GM19397 (cell line): Measurements from ENCODE around the gene PZP.
"Not testable (repeated sequence)": the region's sequence is repeated elsewhere in the genome, so short reads cannot be mapped to it uniquely, and the experiment has no call there.

Source experiments
- ATAC-seq: cut with Tn5 transposase; IDR thresholded peaks from one replicate; pipeline ENCODE4 v1.9.1; 2021; ENCODE audit warnings: mild to moderate bottlenecking, moderate library complexity; ENCODE audit not compliant: unreplicated experiment

Gene PZP

GRCh38 chr12:9208229-9208628 lies at the start of gene PZP:
TSS of gene PZP (minus strand) at chr12:9208395. CDS start at chr12:9208341, 54 bp downstream.
- no peak for ATAC-seq

- no peak for ATAC-seq
Observed at GRCh38 chr12:9256758-9257405, 48.7 kb upstream of the PZP start.

- no peak for ATAC-seq
Observed at GRCh38 chr12:9256341-9256740, 48.1 kb upstream of the PZP start.

GRCh38 chr12:9255837-9256236 lies 47.6 kb upstream of the PZP start:
- ATAC-seq = no peak

- no peak for ATAC-seq
Observed at GRCh38 chr12:9253464-9253863, 45.3 kb upstream of the PZP start.

- not testable (repeated sequence) for ATAC-seq
Observed at GRCh38 chr12:9252791-9253190, 44.6 kb upstream of the PZP start.

GRCh38 chr12:9252256-9252655 lies 44.1 kb upstream of the PZP start:
- ATAC-seq = no peak

- ATAC-seq = no peak
Observed at GRCh38 chr12:9248435-9248834, 40.2 kb upstream of the PZP start.

- no peak for ATAC-seq
Observed at GRCh38 chr12:9244894-9245293, 36.7 kb upstream of the PZP start.

GRCh38 chr12:9243999-9244649 lies 35.9 kb upstream of the PZP start:
- ATAC-seq = no peak

GRCh38 chr12:9241301-9241700 lies 33.1 kb upstream of the PZP start:
- no peak for ATAC-seq

- ATAC-seq = no peak
Observed at GRCh38 chr12:9240776-9241175, 32.6 kb upstream of the PZP start.

GRCh38 chr12:9240004-9240635 lies 31.9 kb upstream of the PZP start:
- not testable (repeated sequence) for ATAC-seq

GRCh38 chr12:9237286-9237685 lies 29.1 kb upstream of the PZP start:
- no peak for ATAC-seq

GRCh38 chr12:9235519-9235918 lies 27.3 kb upstream of the PZP start:
- no peak for ATAC-seq

GRCh38 chr12:9227950-9228349 lies 19.8 kb upstream of the PZP start:
- no peak for ATAC-seq

GRCh38 chr12:9223830-9224229 lies 15.6 kb upstream of the PZP start:
- ATAC-seq = no peak

- no peak for ATAC-seq
Observed at GRCh38 chr12:9221483-9221882, 13.3 kb upstream of the PZP start.

GRCh38 chr12:9221011-9221410 lies 12.8 kb upstream of the PZP start:
- not testable (repeated sequence) for ATAC-seq

GRCh38 chr12:9214534-9214933 lies 6.3 kb upstream of the PZP start:
- no peak for ATAC-seq

GRCh38 chr12:9211687-9212086 lies 3.5 kb upstream of the PZP start:
- ATAC-seq = no peak

GRCh38 chr12:9204380-9204779 lies 3.8 kb downstream of the PZP start:
- ATAC-seq = no peak
